WTC11 (cell line): ENCODE measurements around the gene SYCP3. TPM values are rescaled to one million over a fixed set of nuclear protein-coding genes. Genes with fewer than 3 reads are reported as not detected.

Experiments used
- ATAC-seq: fragments of 200-7000 bp; cut with Tn5 transposase; 2 replicates; pipeline ENCODE4 v1.10.0; 2021; ENCODE audit warnings: mild to moderate bottlenecking, moderate library complexity
- CTCF ChIA-PET: fragments of 300-600 bp; sonication (Branson Sonifier 250); formaldehyde crosslinking; loops from one replicate; lab custom pipeline; 2021; ENCODE audit warnings: antibody characterized with exemption; lab: Charles Lee
- POLR2A ChIA-PET: fragments of 350-600 bp; sonication (Branson Sonifier 250); formaldehyde crosslinking; loops from one replicate; lab custom pipeline; 2021; ENCODE audit warnings: antibody characterized with exemption; lab: Charles Lee
- DNase-seq: peaks from one replicate; pipeline ENCODE4 v3.0.0; 2021; ENCODE audit warnings: low spot score
- H3K27ac Mint-ChIP-seq: 2 replicates; pipeline ENCODE4 v1.8.0; 2021; ENCODE audit warnings: mixed read lengths
- H3K27me3 Mint-ChIP-seq: 2 replicates; pipeline ENCODE4 v1.8.0; 2021; ENCODE audit warnings: low read depth, mild to moderate bottlenecking, moderate library complexity, mixed read lengths
- H3K36me3 Mint-ChIP-seq: 2 replicates; pipeline ENCODE4 v1.8.0; 2021; ENCODE audit warnings: mixed read lengths
- H3K4me1 Mint-ChIP-seq: 2 replicates; pipeline ENCODE4 v1.8.0; 2022; ENCODE audit warnings: mixed read lengths
- H3K4me3 Mint-ChIP-seq: 2 replicates; pipeline ENCODE4 v1.8.0; 2021; ENCODE audit warnings: mild to moderate bottlenecking, moderate library complexity, mixed read lengths
- H3K9me3 Mint-ChIP-seq: 2 replicates; pipeline ENCODE4 v1.8.0; 2021; ENCODE audit warnings: mixed read lengths
- ETV6 ChIP-seq: sonication (generic); formaldehyde crosslinking; IDR thresholded peaks from 2 replicates; pipeline ENCODE4 v1.8.1; 2022; ENCODE audit warnings: mild to moderate bottlenecking, missing genetic modification reagents
- FOXP1 ChIP-seq: sonication (generic); formaldehyde crosslinking; IDR thresholded peaks from 2 replicates; pipeline ENCODE4 v1.8.0; 2022; ENCODE audit warnings: missing genetic modification reagents, mild to moderate bottlenecking, moderate library complexity, borderline replicate concordance
- JAZF1 ChIP-seq: fragments of 250-450 bp; sonication (Bioruptor Pico); IDR thresholded peaks from 2 replicates; pipeline ENCODE4 v1.9.0; 2021; ENCODE audit warnings: moderate library complexity, mild to moderate bottlenecking, inconsistent platforms
- RORB ChIP-seq: fragments of 250-450 bp; sonication (Bioruptor Pico); IDR thresholded peaks from 2 replicates; pipeline ENCODE4 v1.9.0; 2021; ENCODE audit warnings: mild to moderate bottlenecking
- SMAD3 ChIP-seq: sonication (generic); formaldehyde crosslinking; IDR thresholded peaks from 2 replicates; pipeline ENCODE4 v1.8.0; 2022; ENCODE audit warnings: missing genetic modification reagents, mild to moderate bottlenecking, borderline replicate concordance
- TEAD1 ChIP-seq: sonication (generic); formaldehyde crosslinking; IDR thresholded peaks from 2 replicates; pipeline ENCODE4 v1.8.0; 2022; ENCODE audit warnings: mild to moderate bottlenecking, missing genetic modification reagents
- TEAD4 ChIP-seq: sonication (generic); formaldehyde crosslinking; IDR thresholded peaks from 2 replicates; pipeline ENCODE4 v1.8.0; 2022; ENCODE audit warnings: mild to moderate bottlenecking, missing genetic modification reagents
- ZBTB21 ChIP-seq: sonication (generic); formaldehyde crosslinking; IDR thresholded peaks from 2 replicates; pipeline ENCODE4 v1.8.1; 2023; ENCODE audit warnings: mild to moderate bottlenecking, missing genetic modification reagents, borderline replicate concordance
- ZNF121 ChIP-seq: sonication (generic); formaldehyde crosslinking; IDR thresholded peaks from 2 replicates; pipeline ENCODE4 v1.8.0; 2023; ENCODE audit warnings: missing genetic modification reagents
- ZNF232 ChIP-seq: sonication (generic); formaldehyde crosslinking; IDR thresholded peaks from 2 replicates; pipeline ENCODE4 v1.8.0; 2022; ENCODE audit warnings: mild to moderate bottlenecking, missing genetic modification reagents
- ZNF423 ChIP-seq: fragments of 250-450 bp; sonication (Bioruptor Pico); IDR thresholded peaks from 2 replicates; pipeline ENCODE4 v2.1.2; 2022; ENCODE audit warnings: mild to moderate bottlenecking, moderate library complexity
- ZNF512 ChIP-seq: sonication (generic); formaldehyde crosslinking; IDR thresholded peaks from 2 replicates; pipeline ENCODE4 v1.8.1; 2022; ENCODE audit warnings: missing genetic modification reagents, borderline replicate concordance
- total RNA-seq: library from RNA; stranded (reverse); gene quantifications from 3 replicates; pipeline ENCODE4 v1.2.3, GENCODE V29; 2021
- TF ChIP-seq, protein P1 (sequence below): sonication (generic); formaldehyde crosslinking; IDR thresholded peaks from 2 replicates; pipeline ENCODE4 v1.8.0; 2022; ENCODE audit warnings: missing genetic modification reagents
- TF ChIP-seq, protein P2 (sequence below): sonication (generic); formaldehyde crosslinking; IDR thresholded peaks from 2 replicates; pipeline ENCODE4 v1.8.1; 2022; ENCODE audit warnings: low read depth, mild to moderate bottlenecking, moderate library complexity, missing genetic modification reagents, borderline replicate concordance
- TF ChIP-seq, protein P3 (sequence below): fragments of 250-450 bp; sonication (Bioruptor Pico); IDR thresholded peaks from 2 replicates; pipeline ENCODE4 v1.9.0; 2021; ENCODE audit warnings: moderate library complexity, mild to moderate bottlenecking, inconsistent platforms, borderline replicate concordance
- TF ChIP-seq, protein P4 (sequence below): sonication (generic); formaldehyde crosslinking; IDR thresholded peaks from 2 replicates; pipeline ENCODE4 v1.8.1; 2022; ENCODE audit warnings: mild to moderate bottlenecking, moderate library complexity, missing genetic modification reagents
- TF ChIP-seq, protein P5 (sequence below): sonication (generic); formaldehyde crosslinking; IDR thresholded peaks from 2 replicates; pipeline ENCODE4 v1.8.0; 2022; ENCODE audit warnings: mild to moderate bottlenecking, missing genetic modification reagents
- TF ChIP-seq, protein P6 (sequence below): sonication (generic); formaldehyde crosslinking; IDR thresholded peaks from 2 replicates; pipeline ENCODE4 v1.8.0; 2022; ENCODE audit warnings: mild to moderate bottlenecking, missing genetic modification reagents
- TF ChIP-seq, protein P7 (sequence below): sonication (generic); formaldehyde crosslinking; IDR thresholded peaks from 2 replicates; pipeline ENCODE4 v1.8.1; 2023; ENCODE audit warnings: mild to moderate bottlenecking, missing genetic modification reagents, borderline replicate concordance

Gene SYCP3
- total RNA-seq, 1 experiment from 2014 or later = 0.15 TPM

DNA sequence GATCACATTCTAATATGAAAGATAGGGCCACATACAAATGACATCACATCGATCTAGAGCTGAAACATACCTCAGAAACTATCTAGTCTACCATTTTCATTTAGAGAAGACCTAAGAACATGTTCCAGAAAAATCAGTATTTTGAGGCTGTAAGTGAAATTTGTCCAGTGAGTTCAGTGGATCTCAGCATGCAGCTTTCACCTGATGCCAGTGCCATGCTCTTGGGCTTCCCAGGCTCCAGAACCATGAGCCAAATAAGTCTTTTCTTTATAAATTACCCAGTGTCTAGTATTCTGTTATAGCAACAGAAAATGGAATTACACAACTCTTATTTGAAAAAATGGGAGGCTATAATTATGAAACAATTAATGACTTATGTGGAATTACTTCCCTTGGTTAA lies 32.9 kb downstream of the SYCP3 start:
- Mint-ChIP-seq H3K4me1 (peaks cover 18% of the 10 kb centered on the region), H3K27ac (no peak overlapping the region), H3K4me3 (no peak overlapping the region), H3K9me3 (no peaks in the 10 kb centered on the region), H3K27me3 (no peaks in the 10 kb centered on the region; the same call in 1 of the 2 replicates), H3K36me3 (0 out of 2 replicates have a peak, but pooled peaks cover 3% of the 10 kb centered on the region)
- no peak for ATAC-seq
- DNase-seq = no peak
- ChIA-PET CTCF (no interaction called here), POLR2A (no interaction called here)
- TF ChIP-seq ZNF232 (CRISPR knock-in tag) (no peak), FOXP1 (CRISPR knock-in tag) (no peak), ZNF121 (CRISPR knock-in tag) (no peak), ZBTB21 (CRISPR knock-in tag) (no peak), RORB (CRISPR knock-in tag) (no peak), SMAD3 (CRISPR knock-in tag) (no peak), ZNF423 (CRISPR knock-in tag) (no peak), JAZF1 (no peak), TEAD1 (CRISPR knock-in tag) (no peak)
- TF ChIP-seq, protein P1, sequence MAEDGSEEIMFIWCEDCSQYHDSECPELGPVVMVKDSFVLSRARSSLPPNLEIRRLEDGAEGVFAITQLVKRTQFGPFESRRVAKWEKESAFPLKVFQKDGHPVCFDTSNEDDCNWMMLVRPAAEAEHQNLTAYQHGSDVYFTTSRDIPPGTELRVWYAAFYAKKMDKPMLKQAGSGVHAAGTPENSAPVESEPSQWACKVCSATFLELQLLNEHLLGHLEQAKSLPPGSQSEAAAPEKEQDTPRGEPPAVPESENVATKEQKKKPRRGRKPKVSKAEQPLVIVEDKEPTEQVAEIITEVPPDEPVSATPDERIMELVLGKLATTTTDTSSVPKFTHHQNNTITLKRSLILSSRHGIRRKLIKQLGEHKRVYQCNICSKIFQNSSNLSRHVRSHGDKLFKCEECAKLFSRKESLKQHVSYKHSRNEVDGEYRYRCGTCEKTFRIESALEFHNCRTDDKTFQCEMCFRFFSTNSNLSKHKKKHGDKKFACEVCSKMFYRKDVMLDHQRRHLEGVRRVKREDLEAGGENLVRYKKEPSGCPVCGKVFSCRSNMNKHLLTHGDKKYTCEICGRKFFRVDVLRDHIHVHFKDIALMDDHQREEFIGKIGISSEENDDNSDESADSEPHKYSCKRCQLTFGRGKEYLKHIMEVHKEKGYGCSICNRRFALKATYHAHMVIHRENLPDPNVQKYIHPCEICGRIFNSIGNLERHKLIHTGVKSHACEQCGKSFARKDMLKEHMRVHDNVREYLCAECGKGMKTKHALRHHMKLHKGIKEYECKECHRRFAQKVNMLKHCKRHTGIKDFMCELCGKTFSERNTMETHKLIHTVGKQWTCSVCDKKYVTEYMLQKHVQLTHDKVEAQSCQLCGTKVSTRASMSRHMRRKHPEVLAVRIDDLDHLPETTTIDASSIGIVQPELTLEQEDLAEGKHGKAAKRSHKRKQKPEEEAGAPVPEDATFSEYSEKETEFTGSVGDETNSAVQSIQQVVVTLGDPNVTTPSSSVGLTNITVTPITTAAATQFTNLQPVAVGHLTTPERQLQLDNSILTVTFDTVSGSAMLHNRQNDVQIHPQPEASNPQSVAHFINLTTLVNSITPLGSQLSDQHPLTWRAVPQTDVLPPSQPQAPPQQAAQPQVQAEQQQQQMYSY (CRISPR knock-in tag) = no peak
- TF ChIP-seq, protein P2, sequence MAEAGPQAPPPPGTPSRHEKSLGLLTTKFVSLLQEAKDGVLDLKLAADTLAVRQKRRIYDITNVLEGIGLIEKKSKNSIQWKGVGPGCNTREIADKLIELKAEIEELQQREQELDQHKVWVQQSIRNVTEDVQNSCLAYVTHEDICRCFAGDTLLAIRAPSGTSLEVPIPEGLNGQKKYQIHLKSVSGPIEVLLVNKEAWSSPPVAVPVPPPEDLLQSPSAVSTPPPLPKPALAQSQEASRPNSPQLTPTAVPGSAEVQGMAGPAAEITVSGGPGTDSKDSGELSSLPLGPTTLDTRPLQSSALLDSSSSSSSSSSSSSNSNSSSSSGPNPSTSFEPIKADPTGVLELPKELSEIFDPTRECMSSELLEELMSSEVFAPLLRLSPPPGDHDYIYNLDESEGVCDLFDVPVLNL (CRISPR knock-in tag) = no peak
- TF ChIP-seq, protein P3, sequence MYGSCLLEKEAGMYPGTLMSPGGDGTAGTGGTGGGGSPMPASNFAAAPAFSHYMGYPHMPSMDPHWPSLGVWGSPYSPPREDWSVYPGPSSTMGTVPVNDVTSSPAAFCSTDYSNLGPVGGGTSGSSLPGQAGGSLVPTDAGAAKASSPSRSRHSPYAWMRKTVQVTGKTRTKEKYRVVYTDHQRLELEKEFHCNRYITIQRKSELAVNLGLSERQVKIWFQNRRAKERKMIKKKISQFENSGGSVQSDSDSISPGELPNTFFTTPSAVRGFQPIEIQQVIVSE (CRISPR knock-in tag) = no peak
- TF ChIP-seq, protein P4, sequence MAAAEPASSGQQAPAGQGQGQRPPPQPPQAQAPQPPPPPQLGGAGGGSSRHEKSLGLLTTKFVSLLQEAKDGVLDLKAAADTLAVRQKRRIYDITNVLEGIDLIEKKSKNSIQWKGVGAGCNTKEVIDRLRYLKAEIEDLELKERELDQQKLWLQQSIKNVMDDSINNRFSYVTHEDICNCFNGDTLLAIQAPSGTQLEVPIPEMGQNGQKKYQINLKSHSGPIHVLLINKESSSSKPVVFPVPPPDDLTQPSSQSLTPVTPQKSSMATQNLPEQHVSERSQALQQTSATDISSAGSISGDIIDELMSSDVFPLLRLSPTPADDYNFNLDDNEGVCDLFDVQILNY (CRISPR knock-in tag) = no peak
- TF ChIP-seq, protein P5, sequence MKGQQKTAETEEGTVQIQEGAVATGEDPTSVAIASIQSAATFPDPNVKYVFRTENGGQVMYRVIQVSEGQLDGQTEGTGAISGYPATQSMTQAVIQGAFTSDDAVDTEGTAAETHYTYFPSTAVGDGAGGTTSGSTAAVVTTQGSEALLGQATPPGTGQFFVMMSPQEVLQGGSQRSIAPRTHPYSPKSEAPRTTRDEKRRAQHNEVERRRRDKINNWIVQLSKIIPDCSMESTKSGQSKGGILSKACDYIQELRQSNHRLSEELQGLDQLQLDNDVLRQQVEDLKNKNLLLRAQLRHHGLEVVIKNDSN (CRISPR knock-in tag) = no peak

DNA sequence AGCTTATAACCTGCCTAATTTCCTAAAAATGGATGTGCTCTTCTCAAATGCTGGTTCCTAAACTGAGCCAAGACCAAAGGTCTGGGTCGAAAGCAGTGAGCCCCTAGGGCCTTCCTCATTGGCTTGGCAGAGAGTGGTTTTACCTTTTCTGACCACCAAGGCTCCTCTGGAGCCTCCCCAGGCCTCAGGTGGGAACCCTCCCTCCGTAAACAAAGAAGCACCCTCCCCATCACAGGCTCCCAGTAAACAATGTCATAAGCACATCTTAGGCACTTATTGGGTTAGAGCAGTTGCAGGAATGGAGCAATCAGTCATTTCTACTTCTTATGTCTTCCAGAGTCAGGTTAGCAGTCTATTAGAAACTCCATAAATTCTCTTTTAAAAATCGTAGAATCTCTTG lies 35.8 kb downstream of the SYCP3 start:
- H3K27ac Mint-ChIP-seq = no peak overlapping the region
- no peaks in the 10 kb centered on the region; the same call in 1 of the 2 replicates for H3K27me3 Mint-ChIP-seq

More for the DNA sequence above, 35.8 kb downstream of the SYCP3 start:
- 0 out of 2 replicates have a peak, but pooled peaks cover 3% of the 10 kb centered on the region for H3K36me3 Mint-ChIP-seq
- CTCF ChIA-PET = no interaction called here
- no peaks in the 10 kb centered on the region for H3K9me3 Mint-ChIP-seq
- H3K4me3 Mint-ChIP-seq = no peak overlapping the region
- peaks cover 30% of the 10 kb centered on the region for H3K4me1 Mint-ChIP-seq
- TF ChIP-seq ETV6 = no peak
- TF ChIP-seq, protein P6, sequence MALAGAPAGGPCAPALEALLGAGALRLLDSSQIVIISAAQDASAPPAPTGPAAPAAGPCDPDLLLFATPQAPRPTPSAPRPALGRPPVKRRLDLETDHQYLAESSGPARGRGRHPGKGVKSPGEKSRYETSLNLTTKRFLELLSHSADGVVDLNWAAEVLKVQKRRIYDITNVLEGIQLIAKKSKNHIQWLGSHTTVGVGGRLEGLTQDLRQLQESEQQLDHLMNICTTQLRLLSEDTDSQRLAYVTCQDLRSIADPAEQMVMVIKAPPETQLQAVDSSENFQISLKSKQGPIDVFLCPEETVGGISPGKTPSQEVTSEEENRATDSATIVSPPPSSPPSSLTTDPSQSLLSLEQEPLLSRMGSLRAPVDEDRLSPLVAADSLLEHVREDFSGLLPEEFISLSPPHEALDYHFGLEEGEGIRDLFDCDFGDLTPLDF (CRISPR knock-in tag) = no peak
- TF ChIP-seq, protein P7, sequence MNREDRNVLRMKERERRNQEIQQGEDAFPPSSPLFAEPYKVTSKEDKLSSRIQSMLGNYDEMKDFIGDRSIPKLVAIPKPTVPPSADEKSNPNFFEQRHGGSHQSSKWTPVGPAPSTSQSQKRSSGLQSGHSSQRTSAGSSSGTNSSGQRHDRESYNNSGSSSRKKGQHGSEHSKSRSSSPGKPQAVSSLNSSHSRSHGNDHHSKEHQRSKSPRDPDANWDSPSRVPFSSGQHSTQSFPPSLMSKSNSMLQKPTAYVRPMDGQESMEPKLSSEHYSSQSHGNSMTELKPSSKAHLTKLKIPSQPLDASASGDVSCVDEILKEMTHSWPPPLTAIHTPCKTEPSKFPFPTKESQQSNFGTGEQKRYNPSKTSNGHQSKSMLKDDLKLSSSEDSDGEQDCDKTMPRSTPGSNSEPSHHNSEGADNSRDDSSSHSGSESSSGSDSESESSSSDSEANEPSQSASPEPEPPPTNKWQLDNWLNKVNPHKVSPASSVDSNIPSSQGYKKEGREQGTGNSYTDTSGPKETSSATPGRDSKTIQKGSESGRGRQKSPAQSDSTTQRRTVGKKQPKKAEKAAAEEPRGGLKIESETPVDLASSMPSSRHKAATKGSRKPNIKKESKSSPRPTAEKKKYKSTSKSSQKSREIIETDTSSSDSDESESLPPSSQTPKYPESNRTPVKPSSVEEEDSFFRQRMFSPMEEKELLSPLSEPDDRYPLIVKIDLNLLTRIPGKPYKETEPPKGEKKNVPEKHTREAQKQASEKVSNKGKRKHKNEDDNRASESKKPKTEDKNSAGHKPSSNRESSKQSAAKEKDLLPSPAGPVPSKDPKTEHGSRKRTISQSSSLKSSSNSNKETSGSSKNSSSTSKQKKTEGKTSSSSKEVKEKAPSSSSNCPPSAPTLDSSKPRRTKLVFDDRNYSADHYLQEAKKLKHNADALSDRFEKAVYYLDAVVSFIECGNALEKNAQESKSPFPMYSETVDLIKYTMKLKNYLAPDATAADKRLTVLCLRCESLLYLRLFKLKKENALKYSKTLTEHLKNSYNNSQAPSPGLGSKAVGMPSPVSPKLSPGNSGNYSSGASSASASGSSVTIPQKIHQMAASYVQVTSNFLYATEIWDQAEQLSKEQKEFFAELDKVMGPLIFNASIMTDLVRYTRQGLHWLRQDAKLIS = no peak
- no peak for TF ChIP-seq TEAD4 (CRISPR knock-in tag)
- TF ChIP-seq ZNF512 (CRISPR knock-in tag) = no peak
- no peak for TF ChIP-seq ZNF423 (CRISPR knock-in tag)
- TF ChIP-seq, all 79 proteins: peak for 0
- ATAC-seq = peak; percentile 92
- POLR2A ChIA-PET = no interaction called here
- DNase-seq = no peak
